WTC11 (cell line): ENCODE measurements around the gene EME2.

Experiments used
- ATF2 ChIP-seq: sonication (generic); formaldehyde crosslinking; IDR thresholded peaks from 2 replicates; pipeline ENCODE4 v1.8.1; 2022; ENCODE audit warnings: low read depth, missing genetic modification reagents, borderline replicate concordance
- ATF3 ChIP-seq: sonication (generic); formaldehyde crosslinking; conservative IDR thresholded peaks from 2 replicates; pipeline ENCODE4 v1.8.1; 2022; ENCODE audit warnings: mild to moderate bottlenecking, missing genetic modification reagents
- CTCF ChIP-seq: fragments of 200-600 bp; IDR thresholded peaks from 2 replicates; pipeline ENCODE4 v1.8.0; 2022; ENCODE audit warnings: antibody characterized with exemption
- ELF4 ChIP-seq: sonication (generic); formaldehyde crosslinking; IDR thresholded peaks from 2 replicates; pipeline ENCODE4 v1.8.1; 2022; ENCODE audit warnings: low read depth, mild to moderate bottlenecking, moderate library complexity, missing genetic modification reagents
- FOXP4 ChIP-seq: sonication (generic); formaldehyde crosslinking; IDR thresholded peaks from 2 replicates; pipeline ENCODE4 v1.8.0; 2022; ENCODE audit warnings: mild to moderate bottlenecking, missing genetic modification reagents
- MAX ChIP-seq: sonication (generic); formaldehyde crosslinking; IDR thresholded peaks from 2 replicates; pipeline ENCODE4 v1.8.0; 2022; ENCODE audit warnings: mild to moderate bottlenecking, missing genetic modification reagents
- NR1H2 ChIP-seq: sonication (generic); formaldehyde crosslinking; IDR thresholded peaks from 2 replicates; pipeline ENCODE4 v1.9.0; 2021; ENCODE audit warnings: mild to moderate bottlenecking, moderate library complexity, missing genetic modification reagents
- PRDM15 ChIP-seq: sonication (generic); formaldehyde crosslinking; IDR thresholded peaks from 2 replicates; pipeline ENCODE4 v1.8.0; 2022; ENCODE audit warnings: missing genetic modification reagents
- PRRX2 ChIP-seq: fragments of 250-450 bp; sonication (Bioruptor Pico); IDR thresholded peaks from 2 replicates; pipeline ENCODE4 v1.8.0; 2021; ENCODE audit warnings: mild to moderate bottlenecking
- USF2 ChIP-seq: sonication (generic); formaldehyde crosslinking; IDR thresholded peaks from 2 replicates; pipeline ENCODE4 v1.8.1; 2023; ENCODE audit warnings: mild to moderate bottlenecking, missing genetic modification reagents, moderate library complexity
- ZNF121 ChIP-seq: sonication (generic); formaldehyde crosslinking; IDR thresholded peaks from 2 replicates; pipeline ENCODE4 v1.8.0; 2023; ENCODE audit warnings: missing genetic modification reagents
- ZNF263 ChIP-seq: sonication (generic); formaldehyde crosslinking; IDR thresholded peaks from 2 replicates; pipeline ENCODE4 v1.8.1; 2022; ENCODE audit warnings: low read depth, mild to moderate bottlenecking, moderate library complexity, missing genetic modification reagents

- no peak for TF ChIP-seq ZNF121 (CRISPR knock-in tag)
- no peak for TF ChIP-seq PRRX2 (CRISPR knock-in tag)
- no peak for TF ChIP-seq NR1H2 (CRISPR knock-in tag)
- no peak for TF ChIP-seq CTCF
- TF ChIP-seq ELF4 (CRISPR knock-in tag) = no peak
- TF ChIP-seq ATF3 = no peak
- TF ChIP-seq ATF2 = no peak
- TF ChIP-seq FOXP4 (CRISPR knock-in tag) = no peak
- no peak for TF ChIP-seq ZNF263
- no peak for TF ChIP-seq MAX
- TF ChIP-seq USF2 (CRISPR knock-in tag) = no peak
- TF ChIP-seq PRDM15 = no peak
Measured at GRCh38 chr16:1766701-1767100, 5.9 kb upstream of the EME2 start.
